HT1080 (cell line): Measurements from ENCODE around the gene SPINK9. TPM values are rescaled to one million over a fixed set of nuclear protein-coding genes. Genes with fewer than 3 reads are reported as not detected.
"Not testable (repeated sequence)": the region's sequence is repeated elsewhere in the genome, so short reads cannot be mapped to it uniquely, and the experiment has no call there.

ENCODE experiments used
- DNase-seq: peaks from one replicate; pipeline ENCODE4 v3.0.0-alpha.2; 2015; ENCODE audit warnings: low read depth
- polyA plus RNA-seq, 2 experiments: library from polyadenylated mRNA; depleted of rRNA; stranded (reverse); fragments of >200 nt; gene quantifications; 2 replicates each; pipeline ENCODE4 v1.2.3, GENCODE V29; 2015
- total RNA-seq: library from RNA; depleted of rRNA; stranded (reverse); fragments of >200 nt; shearing (Covaris generic); gene quantifications from 2 replicates; pipeline ENCODE4 v1.2.3, GENCODE V29; 2014; rRNA removed

Gene SPINK9, protein sequence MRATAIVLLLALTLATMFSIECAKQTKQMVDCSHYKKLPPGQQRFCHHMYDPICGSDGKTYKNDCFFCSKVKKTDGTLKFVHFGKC
- not detected in 2 replicates for total RNA-seq
- not detected in 2 replicates for polyA plus RNA-seq (2015; cell fraction: cytosol; rRNA removed)
- polyA plus RNA-seq (2015; cell fraction: nucleus; rRNA removed), result not detected in 2 replicates

DNA sequence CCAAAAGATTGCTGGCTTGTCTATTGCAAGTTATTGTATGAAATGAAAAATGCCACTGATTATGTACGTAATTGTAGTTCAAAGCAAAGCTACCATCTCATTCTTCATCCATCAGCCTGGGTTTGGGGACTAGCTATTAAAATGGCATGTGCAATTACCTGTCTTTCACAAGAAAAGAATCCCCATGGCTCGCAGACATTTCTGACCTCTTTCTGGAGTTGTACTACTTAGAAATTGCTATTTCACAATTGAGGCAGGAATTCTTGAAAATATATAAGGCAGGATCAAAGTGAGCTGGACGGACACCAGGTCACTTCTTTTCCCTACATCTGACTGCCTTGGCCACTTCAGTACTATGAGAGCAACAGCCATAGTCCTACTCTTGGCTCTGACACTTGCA lies at the start of gene SPINK9:
TSS of gene SPINK9 (plus strand) at position 301 of the 400 bp plus-strand sequence. CDS start at position 356, 55 bp downstream.
- DNase-seq, result no peak

DNA sequence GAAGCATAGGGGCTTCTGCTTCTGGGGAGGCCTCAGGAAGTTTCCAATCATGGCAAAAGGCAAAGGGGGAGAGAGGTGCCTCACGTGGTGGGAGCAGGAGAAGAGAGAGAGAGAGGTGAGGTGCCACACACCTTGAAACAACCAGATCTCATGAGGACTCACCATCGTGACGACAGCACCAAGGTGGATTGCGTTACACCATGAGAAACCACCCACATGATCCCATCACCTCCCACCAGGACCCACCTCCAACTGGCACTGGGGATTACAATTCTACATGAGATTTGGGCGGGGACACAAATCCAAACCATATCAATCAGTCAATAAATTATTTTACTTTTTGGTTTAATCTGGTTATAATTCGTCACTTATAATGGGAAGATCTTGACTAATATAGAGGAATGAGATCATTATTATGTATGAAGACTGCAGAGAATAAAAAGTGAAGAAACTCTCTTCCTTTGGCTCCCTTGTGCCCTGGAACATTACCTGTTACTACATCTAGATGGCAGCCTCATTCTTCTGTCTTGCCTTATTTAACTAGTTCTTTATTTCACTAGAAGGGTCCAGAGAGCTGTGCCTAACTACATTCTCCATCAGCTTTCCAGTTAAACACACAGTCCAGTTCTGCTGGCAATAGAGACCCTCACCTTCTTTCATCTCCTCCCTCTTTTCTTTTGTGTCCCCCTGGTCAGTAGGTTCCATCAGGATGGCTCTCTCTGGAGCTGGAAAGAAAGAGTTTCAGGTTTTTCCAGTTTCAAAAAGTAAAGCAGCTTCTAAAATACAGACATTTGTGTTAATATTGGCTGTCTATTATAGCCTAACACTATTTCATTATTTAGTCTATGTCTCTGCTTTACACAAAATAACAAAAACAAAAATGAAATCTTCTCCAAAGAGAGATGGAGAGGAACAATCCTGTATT lies 44.8 kb upstream of the SPINK9 start:
- DNase-seq, result no peak

DNA sequence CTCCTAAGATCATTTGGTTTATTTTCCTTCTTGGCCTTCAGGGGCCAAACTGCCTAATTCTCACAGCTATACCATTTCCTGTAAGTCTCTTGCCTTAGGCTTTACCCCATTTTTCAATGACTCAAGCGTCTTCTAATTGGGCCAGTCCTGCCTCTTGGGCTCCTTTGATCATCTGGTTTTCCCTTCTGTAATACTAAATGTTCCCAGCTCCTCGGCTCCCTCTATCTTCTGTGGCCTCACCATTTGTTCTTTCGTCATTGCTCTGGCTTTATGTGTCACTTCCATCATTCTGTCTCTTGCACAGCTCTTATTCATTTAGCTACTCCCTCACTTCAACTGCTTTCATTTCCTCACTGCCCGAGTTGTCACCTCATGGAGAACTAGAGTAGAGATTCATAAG lies 37.6 kb upstream of the SPINK9 start:
- DNase-seq, result peak; percentile 18

DNA sequence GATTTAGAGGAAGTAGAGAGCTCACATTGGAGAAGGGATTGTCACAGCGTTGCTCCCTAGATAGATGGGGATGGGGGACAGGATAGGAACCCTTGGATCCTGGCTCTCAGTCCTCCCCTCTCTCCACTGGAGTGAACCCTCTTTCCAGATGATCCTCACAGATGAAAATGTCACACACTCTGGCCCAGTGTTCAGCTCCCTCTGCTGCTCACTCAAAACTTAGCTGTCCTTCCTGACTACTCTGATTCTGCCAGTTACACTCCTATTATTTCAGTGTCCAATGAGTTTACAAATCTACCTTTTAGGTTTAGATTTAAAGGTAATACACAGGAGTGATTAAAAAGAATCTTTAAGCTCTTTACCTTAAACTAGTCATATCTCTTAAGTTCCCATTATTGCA lies 28.9 kb upstream of the SPINK9 start:
- DNase-seq, result no peak

DNA sequence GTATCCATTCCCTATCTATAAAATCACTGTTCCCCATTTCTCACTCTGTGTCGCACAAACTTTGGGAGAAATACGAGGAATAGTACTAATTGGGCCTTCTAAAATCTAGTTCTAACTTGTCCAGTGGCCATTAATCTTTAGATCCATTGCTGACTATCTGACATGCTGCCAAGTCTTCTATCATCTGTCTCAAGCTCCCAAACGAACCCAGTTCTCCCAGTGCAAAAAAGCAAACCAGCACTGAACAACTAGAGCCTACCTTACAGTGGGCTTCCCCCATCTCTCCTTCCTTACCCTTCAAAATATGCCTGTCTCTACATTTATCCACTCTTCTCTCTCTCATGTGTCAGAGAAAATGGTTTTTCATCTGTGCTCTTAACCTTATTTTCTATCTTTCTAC lies 26.3 kb upstream of the SPINK9 start:
- no peak for DNase-seq

DNA sequence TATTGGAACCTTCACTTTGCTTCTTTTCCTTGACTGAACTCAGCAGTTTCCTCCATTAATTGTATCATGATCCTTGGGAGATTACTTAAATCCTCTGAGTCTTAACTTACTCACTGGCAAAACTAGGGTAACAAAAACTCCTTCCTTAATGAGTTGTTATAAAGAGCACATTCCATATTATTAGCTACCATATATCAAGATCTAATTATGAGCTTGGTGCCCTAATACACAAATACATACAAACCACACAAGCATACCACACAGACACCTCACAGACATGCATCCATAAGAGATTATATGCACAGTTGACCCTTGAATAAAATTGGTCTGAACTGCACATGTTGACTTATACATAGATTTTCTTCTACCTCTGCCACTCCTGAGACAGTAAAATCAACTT lies 25.6 kb upstream of the SPINK9 start:
- DNase-seq, result no peak

DNA sequence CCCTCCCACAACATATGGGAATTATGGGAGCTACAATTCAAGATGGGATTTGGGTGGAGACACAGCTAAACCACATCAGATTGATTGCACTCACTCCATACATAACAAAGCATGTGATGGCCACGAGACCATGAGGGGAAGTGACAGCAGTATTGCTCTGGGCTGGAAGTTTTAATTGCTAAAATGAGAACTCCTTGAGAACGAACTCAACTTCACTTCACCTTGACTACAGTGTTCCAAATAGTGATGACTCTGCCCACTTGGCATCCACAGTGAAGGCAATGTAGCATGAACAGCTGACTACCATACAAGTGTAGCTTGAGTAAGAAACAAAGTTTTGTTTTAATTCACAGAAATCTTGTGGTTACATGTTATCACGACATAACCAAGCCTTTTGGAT lies 23.9 kb upstream of the SPINK9 start:
- DNase-seq, result no peak

DNA sequence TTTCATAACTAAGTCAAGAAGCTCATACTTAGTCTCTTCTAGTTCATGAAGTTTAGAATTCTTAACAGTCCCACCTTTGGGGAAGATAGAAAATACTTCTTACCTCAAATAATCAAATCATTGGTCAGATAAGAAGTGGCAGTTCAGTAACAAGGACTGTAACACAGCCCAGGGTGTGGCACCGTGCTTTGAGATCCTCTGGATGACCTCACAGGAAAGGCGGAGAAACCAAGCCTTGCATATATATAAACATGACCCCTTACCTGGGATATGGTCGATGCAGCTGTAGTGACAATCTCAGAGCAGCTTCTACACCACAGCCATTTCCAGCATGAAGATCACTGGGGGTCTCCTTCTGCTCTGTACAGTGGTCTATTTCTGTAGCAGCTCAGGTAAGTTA lies 23.2 kb upstream of the SPINK9 start, which contains the start of gene SPINK7:
TSS of gene SPINK7 (plus strand) at position 271 of the 400 bp plus-strand sequence. CDS start at position 332, 61 bp downstream.
- DNase-seq, result no peak

DNA sequence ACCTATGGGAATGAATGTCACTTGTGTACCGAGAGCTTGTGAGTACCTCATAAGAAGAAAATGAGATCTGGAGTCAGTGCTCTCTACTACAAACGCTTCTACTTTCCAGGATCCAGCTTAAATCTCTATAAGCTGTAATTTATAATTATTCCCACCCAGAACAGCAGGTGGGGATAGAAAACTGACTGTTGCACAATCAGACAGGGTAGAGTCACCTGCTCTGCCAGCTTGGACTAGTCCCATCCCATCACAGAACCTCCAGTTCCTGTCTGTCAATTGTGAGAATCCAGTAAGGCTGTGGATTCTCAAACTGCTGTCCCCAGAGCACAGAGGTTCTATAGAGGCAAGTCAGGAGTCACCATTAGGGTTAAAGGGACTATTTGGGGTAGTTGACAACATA lies 21.2 kb upstream of the SPINK9 start:
- no peak for DNase-seq

DNA sequence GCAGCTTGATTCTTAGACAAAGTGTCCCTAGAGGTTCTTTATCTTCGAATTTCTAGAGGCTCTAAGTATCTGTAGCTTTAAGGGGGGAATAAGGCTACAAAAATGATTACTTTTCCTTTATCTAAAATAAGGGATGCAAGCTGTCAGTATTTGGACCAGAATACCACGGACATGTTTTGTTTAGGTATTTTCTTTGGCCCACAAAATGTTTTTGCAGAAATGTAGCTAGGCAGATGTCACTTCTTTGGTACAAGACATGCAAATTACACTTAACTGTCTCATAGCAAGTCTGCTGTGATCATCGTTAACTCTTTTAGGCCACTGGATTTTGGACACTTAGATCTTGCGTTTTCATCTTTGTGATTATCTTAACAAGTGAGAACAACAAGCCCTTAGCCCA lies 20.6 kb upstream of the SPINK9 start:
- no peak for DNase-seq

DNA sequence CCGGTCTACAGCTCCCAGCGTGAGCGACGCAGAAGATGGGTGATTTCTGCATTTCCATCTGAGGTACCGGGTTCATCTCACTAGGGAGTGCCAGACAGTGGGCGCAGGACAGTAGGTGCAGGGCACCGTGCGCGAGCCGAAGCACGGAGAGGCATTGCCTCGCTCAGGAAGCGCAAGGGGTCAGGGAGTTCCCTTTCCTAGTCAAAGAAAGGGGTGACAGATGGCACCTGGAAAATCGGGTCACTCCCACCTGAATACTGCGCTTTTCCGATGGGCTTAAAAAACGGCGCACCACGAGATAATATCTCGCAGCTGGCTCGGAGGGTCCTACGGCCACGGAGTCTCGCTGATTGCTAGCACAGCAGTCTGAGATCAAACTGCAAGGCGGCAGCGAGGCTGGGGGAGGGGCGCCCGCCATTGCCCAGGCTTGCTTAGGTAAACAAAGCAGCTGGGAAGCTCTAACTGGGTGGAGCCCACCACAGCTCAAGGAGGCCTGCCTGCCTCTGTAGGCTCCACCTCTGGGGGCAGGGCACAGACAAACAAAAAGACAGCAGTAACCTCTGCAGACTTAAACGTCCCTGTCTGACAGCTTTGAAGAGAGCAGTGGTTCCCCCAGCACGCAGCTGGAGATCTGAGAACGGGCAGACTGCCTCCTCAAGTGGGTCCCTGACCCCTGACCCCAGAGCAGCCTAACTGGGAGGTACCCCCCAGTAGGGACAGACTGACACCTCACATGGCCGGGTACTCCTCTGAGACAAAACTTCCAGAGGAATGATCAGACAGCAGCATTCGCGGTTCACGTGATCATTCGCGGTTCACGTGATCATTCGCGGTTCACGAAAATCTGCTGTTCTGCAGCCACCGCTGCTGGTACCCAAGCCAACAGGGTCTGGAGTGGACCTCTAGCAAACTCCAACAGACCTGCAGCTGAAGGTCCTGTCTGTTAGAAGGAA lies 15.1 kb upstream of the SPINK9 start:
- DNase-seq, result not testable (repeated sequence)

DNA sequence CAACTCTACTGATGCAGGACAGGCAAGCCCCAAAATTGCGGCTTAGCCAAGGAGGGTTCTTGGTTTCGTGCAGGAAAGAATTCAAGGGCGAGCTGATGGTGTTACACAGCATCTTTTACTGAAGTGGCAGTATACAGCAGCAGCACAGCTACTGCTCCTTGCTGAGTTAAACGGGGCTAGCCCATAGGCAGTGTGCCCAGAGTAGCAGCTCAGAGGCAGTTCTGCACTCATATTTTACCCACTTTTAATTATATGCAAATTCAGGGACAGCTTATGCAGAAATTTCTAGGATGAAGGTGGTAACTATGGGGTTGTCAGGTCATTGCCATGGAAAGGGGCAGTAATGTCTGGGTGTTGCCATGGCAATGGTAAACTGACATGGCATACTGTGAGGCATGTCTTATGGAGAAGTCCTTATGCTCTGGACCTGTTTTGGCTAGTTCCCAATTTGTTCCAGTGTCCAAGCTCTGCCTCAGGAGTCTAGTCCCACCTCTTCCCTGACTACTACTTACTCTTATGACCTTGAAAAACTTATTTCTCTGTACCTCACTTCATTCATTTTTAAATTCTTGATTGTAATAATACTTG lies 2.0 kb upstream of the SPINK9 start:
- DNase-seq, result no peak

DNA sequence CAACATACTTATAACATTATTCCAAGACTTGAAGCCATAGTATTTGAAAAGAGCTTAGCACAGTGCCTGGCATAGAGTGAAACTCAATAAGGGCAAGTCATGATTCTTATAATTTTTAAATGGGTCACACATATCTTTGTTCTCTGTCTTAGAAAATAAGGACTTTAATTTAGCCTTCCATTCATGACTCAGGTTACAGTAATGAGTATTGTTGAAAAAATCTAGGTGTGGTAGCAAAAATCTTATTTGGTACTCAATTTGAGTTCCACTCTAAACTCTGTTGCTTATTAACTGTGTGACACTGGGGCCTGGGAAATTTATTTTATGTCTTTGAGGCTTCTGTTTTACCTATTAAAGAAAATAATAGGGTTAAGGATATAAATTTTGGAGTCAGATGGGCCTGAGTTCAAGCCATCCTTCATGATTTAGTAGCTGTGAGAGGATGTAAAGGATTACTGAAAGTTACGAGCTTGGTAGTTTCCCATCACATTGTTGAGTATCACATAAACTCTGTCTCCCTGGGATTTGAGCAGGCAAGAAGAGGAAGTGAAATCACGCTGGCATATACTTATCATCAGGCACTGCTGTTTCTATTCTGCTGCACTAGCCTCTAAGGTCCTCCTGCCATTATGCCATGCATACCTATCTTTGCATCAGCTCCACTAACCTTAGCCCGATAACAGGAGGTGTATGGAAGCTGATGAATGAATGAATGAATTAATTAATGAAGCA lies 1.5 kb downstream of the SPINK9 start:
- no peak for DNase-seq

DNA sequence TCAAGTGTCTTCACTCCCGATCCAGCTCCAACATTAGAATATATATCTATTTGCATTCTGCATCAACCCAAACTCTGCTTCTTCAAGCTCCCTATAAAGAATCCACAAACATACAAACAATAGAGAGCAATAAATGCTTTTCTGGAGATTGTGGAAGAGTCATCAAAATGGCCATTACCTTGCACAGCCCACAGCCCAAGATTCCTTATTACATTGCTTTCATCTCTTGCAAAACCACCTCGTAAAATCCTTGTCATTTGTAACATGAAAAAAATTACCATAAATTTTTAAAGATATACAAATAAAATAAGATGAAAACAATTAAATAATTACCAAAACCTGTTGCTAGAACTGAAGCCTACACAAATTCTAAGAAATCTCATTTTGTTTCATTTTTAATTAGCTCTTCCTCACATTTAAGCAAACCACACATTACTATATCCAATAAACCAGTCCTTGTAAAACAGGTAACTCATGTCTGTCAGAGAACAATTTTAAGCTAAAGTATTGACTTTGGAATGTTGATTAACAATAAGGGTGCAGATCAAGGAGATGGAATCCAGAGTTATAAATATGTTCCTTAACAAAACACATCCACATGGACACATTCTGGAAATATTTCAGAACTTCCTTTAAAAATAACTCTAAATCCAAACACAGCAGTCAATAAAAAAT lies 7.1 kb downstream of the SPINK9 start:
- no peak for DNase-seq

DNA sequence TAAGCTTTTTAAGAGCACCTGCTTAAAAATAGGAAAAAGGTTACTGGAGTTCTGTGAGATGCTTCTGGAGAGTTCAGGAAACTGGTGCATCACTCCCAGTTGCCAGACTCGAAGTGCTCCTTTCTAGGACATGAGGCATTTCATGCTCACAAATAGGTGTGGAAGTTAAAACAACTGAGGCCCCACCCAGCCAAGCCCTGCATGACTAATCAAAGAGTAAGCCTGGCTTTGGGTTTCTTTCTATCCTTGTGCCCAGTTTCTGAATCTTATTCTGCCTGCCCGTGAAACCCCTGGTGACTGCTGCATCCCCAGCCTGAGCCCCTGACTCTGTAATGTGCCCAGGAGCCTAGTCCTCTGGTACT lies 7.7 kb downstream of the SPINK9 start:
- peak; percentile 63 for DNase-seq

DNA sequence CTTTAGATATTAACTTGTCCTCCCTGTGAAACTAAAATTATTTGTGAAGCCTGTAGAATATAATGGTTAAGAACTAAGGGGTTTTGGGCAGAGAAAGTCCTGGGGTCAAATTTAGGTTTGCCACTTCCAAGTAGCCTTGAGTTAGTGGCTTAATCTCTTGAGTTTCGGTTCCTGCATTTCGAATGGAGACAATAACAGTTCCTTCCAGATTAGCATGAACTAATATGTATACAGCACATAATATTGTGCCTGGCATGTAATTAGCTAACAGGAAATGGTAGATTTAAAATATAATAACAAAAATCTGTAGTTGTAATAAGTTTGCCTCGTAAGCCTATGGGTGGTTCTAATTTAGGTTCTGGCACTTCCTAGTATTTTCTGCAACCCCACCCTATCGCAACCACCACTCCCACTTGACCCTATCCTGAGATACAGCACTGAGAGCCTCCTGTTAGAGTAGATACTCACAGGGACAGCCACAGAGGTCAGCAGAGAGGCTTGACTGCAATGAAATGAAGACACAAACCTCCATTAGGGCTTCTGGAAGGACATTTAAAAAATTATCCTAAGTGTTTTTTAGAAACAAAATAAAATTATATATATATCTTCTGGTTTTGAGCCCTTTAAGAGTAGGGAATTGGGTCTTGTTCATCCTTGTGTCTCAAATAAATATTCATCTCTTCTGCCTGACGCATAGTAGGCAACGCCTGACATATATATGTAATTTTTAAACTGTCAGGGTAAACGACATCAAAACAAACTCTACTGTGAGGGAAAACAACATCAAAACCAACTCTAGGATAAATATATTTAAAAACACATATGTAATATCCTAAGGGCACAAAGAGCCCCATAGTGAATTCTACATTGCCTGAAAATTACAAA lies 8.5 kb downstream of the SPINK9 start:
- no peak for DNase-seq

DNA sequence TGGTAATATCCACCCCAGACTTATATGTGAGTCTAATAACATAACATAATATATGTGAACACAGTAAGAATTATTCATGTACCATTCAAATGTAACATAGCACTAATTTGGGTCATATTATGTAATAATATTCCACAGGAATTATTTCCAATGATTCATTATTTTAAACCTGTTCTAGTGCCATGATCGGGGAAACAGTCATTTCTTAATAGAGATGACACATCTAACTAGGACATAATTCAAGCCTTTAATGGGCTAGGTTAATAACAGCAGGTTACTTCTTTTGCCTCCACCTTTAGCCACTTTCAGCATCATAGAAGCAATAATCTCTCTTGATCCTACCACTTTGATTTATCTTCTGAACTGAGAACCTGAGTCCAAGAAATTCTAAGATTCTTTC lies 12.3 kb downstream of the SPINK9 start:
- DNase-seq, result no peak

DNA sequence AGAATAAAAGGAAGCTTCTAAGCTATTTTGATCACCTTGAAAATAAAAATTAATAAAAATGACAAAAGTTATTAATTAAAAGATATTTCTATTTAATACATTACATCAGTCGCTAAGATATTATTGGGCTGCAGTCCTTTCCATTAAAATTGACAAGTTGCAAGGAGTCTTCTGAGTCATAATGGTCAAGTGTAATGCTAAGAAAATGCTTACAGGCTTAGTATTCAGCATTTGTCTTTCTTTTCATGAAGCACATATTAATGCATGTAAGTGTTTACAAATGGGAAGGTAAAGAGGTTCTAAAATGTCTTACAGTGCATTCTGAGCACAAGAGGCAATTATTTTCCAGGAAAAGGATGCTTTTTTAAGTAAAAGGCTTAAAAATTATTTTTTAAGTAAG lies 17.3 kb downstream of the SPINK9 start:
- no peak for DNase-seq

DNA sequence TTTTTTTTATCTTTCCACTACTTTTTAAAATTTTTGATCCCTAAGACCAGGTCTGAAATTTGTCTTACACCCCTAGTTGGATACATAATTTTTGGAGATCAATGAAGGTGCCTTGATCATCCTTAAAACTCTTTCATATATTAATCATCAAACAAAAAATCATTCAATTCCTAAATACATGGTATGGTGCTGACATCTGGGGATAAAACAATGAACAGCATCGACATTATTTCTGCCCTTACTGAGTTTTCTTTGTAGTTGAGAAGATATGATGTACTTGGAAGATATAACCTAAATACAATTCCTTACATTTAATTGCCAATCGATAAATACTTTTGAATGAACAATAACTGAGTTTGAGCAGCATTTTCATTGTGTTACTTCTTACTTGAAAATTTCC lies 18.3 kb downstream of the SPINK9 start:
- DNase-seq, result no peak
